HL-60 (cell line): ENCODE data around the gene DLG5.

ENCODE experiments used
- DNase-seq, 2 experiments: peaks; one replicate each; pipeline ENCODE4 v3.0.0-alpha.2; 2010 to 2020; ENCODE audit warnings: low read depth in 1 of 2, low spot score in 1 of 2
- H3K27ac ChIP-seq: fragments of 250-450 bp; sonication (Bioruptor Pico); replicated peaks from 2 replicates; pipeline ENCODE4 v1.5.1; 2020; ENCODE audit warnings: mild to moderate bottlenecking, moderate library complexity
- H3K27me3 ChIP-seq: fragments of 250-450 bp; sonication (Bioruptor Pico); 2 replicates; pipeline ENCODE4 v1.5.1; 2021; ENCODE audit warnings: mild to moderate bottlenecking, moderate library complexity; ENCODE audit not compliant: insufficient read depth, poor library complexity, severe bottlenecking
- H3K4me3 ChIP-seq: replicated peaks from 2 replicates; pipeline ENCODE4 v1.5.1; 2011; ENCODE audit warnings: mild to moderate bottlenecking, control low read depth, low read length; ENCODE audit not compliant: insufficient read depth
- GABPA ChIP-seq: IDR thresholded peaks from 2 replicates; pipeline ENCODE4 v1.6.1; 2012; ENCODE audit warnings: low read depth
- POLR2AphosphoS5 ChIP-seq: IDR thresholded peaks from 2 replicates; pipeline ENCODE4 v1.6.1; 2012; ENCODE audit warnings: low read depth
- SPI1 ChIP-seq: IDR thresholded peaks from 2 replicates; pipeline ENCODE4 v1.6.1; 2012; ENCODE audit warnings: low read depth, mild to moderate bottlenecking, borderline replicate concordance
- TF ChIP-seq, protein P1 (sequence below): IDR thresholded peaks from 2 replicates; pipeline ENCODE4 v1.6.1; 2012; ENCODE audit warnings: low read depth; ENCODE audit not compliant: insufficient replicate concordance
- TF ChIP-seq, protein P2 (sequence below): IDR thresholded peaks from one replicate; pipeline ENCODE4 v1.5.1; 2011; ENCODE audit warnings: low read length, control low read depth, inconsistent platforms; ENCODE audit not compliant: insufficient read depth

DLG5 gene

DNA sequence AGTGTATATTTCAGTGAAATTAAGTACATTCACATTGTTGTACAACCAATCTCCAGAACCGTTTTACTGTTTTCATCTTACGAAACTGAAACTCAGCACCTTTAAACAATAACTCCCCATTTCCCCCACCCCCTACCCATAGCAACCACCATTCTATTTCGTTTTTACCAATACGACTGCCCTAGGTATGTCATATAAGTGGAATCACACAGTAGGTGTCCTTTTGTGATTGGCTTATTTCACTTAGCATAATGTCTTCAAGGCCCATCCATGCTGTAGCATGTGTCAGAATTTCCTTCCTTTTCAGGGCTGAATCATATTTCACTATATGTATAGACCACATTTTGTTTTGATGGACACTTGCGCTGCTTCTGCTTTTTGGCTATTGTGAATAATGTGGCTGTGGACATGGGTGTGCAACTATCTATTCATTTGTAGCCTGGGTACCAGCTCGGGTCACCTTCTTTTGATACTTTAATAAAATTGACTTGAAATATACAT, 34.3 kb upstream of the DLG5 start:
- TF ChIP-seq, protein P1, sequence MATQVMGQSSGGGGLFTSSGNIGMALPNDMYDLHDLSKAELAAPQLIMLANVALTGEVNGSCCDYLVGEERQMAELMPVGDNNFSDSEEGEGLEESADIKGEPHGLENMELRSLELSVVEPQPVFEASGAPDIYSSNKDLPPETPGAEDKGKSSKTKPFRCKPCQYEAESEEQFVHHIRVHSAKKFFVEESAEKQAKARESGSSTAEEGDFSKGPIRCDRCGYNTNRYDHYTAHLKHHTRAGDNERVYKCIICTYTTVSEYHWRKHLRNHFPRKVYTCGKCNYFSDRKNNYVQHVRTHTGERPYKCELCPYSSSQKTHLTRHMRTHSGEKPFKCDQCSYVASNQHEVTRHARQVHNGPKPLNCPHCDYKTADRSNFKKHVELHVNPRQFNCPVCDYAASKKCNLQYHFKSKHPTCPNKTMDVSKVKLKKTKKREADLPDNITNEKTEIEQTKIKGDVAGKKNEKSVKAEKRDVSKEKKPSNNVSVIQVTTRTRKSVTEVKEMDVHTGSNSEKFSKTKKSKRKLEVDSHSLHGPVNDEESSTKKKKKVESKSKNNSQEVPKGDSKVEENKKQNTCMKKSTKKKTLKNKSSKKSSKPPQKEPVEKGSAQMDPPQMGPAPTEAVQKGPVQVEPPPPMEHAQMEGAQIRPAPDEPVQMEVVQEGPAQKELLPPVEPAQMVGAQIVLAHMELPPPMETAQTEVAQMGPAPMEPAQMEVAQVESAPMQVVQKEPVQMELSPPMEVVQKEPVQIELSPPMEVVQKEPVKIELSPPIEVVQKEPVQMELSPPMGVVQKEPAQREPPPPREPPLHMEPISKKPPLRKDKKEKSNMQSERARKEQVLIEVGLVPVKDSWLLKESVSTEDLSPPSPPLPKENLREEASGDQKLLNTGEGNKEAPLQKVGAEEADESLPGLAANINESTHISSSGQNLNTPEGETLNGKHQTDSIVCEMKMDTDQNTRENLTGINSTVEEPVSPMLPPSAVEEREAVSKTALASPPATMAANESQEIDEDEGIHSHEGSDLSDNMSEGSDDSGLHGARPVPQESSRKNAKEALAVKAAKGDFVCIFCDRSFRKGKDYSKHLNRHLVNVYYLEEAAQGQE = no peak
- TF ChIP-seq, protein P2, sequence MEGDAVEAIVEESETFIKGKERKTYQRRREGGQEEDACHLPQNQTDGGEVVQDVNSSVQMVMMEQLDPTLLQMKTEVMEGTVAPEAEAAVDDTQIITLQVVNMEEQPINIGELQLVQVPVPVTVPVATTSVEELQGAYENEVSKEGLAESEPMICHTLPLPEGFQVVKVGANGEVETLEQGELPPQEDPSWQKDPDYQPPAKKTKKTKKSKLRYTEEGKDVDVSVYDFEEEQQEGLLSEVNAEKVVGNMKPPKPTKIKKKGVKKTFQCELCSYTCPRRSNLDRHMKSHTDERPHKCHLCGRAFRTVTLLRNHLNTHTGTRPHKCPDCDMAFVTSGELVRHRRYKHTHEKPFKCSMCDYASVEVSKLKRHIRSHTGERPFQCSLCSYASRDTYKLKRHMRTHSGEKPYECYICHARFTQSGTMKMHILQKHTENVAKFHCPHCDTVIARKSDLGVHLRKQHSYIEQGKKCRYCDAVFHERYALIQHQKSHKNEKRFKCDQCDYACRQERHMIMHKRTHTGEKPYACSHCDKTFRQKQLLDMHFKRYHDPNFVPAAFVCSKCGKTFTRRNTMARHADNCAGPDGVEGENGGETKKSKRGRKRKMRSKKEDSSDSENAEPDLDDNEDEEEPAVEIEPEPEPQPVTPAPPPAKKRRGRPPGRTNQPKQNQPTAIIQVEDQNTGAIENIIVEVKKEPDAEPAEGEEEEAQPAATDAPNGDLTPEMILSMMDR = no peak
- no peak for TF ChIP-seq SPI1
- TF ChIP-seq POLR2AphosphoS5 = no peak
- no peak for TF ChIP-seq GABPA
- Histone ChIP-seq H3K27ac (no peak overlapping the region), H3K27me3 (no peaks in the 10 kb centered on the region), H3K4me3 (no peak overlapping the region)
- DNase-seq = no peak

DNA sequence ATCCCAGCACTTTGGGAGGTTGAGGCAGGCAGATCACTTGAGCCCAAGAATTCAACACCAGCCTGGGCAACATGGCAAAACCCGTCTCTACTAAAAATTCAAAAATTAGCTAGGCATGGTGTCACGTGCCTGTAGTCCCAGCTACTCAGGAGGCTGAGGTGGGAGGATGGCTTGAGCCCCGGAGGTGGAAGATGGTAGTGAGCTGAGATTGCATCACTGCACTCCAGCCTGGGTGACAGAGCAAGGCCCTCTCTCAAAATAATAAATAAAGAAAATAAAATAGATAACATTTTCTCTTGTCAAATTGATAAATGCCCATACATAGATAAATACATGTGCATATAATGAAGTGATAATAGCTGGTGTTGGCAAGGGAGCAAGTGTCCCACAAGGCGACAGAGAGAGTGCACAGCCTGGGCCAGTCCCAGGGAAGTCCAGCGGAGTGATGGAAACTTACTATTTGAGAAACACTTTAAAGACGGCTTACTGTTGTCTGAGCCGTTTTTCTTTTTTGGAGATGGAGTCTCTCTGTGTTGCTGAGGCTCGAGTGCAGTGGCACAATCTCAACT, 33.4 kb upstream of the DLG5 start:
- no peak for DNase-seq
- TF ChIP-seq, protein P2 = no peak
- TF ChIP-seq GABPA (no peak), POLR2AphosphoS5 (no peak), SPI1 (no peak)
- TF ChIP-seq, protein P1 = no peak
- no peak overlapping the region for H3K27ac ChIP-seq
- no peaks in the 10 kb centered on the region for H3K27me3 ChIP-seq
- no peak overlapping the region for H3K4me3 ChIP-seq

DNA sequence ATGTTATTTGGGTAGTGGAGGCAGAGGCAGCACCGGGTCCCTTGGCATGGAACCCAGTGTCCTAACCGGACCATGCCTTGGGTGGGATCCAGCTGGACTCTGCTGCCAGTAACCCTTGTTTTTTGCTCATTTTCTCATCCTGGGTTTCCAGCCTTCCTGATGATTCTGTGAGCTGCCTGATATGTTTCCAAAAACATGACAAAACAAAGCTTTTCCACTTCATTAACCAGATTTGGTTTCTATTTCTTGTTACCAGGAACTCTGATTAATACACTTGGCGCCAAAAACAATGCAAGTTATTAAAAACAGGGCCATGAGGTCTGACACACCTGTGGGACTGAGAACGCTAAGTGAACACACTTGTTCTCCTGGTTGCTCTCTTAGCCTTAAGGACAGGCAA, 32.8 kb upstream of the DLG5 start:
- TF ChIP-seq GABPA = no peak
- TF ChIP-seq, protein P2 = no peak
- no peak for TF ChIP-seq SPI1
- no peak for TF ChIP-seq POLR2AphosphoS5
- TF ChIP-seq, protein P1 = no peak
- Histone ChIP-seq H3K27ac (no peak overlapping the region), H3K4me3 (no peak overlapping the region), H3K27me3 (no peaks in the 10 kb centered on the region)
- no peak for DNase-seq
